ENCODE results near the gene MTX3.

MTX3 gene

GRCh38 chr5:79982136-79982535, 8.9 kb downstream of the MTX3 start:
- no peak for DNase-seq (ENCODE audit: low read depth)

- DNase-seq (ENCODE audit: low read depth), result no peak
Observed at GRCh38 chr5:79976759-79977515, 14.1 kb downstream of the MTX3 start.

DNA sequence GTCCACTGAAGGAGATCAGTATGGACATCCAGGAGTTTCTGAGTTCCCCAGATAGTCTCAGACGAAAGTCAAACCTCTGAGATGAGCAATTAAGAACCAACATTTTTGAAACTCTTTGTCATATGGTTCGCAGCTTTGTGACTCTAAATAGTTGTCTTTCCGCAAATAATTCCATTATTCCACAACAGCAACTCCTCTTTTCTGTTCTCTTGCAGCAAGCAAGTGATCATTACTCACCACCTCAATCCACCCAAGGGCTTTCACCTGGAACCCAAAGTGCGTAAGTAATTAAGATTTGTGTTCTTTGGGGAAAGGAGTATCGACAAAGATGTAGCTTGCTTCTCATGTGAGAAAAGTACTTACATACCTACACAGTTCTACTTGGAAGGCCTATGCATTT, 15.6 kb downstream of the MTX3 start:
- no peak for DNase-seq (ENCODE audit: low read depth)

GRCh38 chr5:79974886-79975285, 16.2 kb downstream of the MTX3 start:
- DNase-seq (ENCODE audit: low read depth), result no peak

- no peak for DNase-seq (ENCODE audit: low read depth)
Observed at GRCh38 chr5:79973996-79974395, 17.1 kb downstream of the MTX3 start.

- DNase-seq (ENCODE audit: low read depth), result no peak
Observed at GRCh38 chr5:79973511-79973910, 17.6 kb downstream of the MTX3 start.

DNA sequence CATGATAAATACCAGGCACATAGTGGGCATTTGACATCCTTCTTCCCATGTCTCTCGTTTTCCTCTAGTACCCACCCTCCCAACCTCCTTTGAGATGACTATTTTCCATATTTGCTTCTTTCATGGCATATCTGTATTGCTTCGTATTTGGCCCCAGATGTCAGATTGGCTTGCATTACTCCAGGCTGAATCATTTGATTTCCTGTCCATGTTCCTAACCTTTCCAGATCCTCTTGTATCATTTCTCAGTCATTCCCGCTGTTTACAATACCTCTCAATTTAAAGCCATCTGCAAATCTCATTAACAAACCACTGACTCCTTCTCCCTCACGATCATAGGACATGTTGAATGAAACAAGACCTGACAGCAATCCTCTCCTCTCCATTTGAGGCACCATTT, 19.9 kb downstream of the MTX3 start:
- DNase-seq (ENCODE audit: low read depth), result no peak

DNA sequence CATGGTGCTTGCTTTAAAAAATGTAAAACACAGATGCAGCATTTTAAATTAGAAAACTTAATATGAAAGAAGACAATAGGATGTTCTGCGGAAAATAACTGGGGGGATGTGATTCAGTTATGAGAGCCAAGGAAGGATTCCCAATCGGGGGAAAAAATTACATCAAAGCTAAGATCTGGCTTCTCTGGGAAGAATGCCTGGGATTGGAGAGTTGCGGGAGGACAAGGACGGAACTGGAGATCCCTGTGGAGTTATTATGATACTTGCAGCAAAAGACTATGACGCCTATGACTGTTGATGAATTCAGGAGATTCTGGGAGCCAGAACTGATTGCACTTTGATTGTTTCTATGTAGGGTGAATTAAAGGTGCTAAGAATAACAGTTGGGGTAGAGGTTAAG, 24.6 kb downstream of the MTX3 start:
- no peak for DNase-seq (ENCODE audit: low read depth)

DNA sequence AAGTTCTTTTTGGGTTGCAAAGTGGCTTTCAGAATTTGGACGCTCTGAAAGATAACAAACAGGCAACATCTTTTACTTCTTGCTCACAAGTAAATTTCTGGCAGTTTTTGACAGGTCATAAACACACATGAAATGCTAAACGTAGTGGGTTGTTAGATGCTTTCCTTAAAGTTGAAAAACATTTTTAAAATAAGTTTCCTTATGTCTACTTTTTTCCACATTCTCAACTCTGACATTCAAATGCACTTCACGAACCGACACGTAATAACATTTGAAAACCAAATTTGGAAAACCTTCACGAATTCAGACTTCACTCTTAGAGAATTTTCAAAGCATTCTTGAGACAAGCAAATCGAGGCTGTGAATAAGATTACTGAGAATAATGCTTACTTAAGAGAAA, 26.9 kb downstream of the MTX3 start:
- DNase-seq (ENCODE audit: low read depth), result no peak

GRCh38 chr5:79963261-79964061, 27.6 kb downstream of the MTX3 start:
- DNase-seq (ENCODE audit: low read depth), result no peak

- no peak for DNase-seq (ENCODE audit: low read depth)
Observed at GRCh38 chr5:79962575-79963222, 28.4 kb downstream of the MTX3 start.

DNA sequence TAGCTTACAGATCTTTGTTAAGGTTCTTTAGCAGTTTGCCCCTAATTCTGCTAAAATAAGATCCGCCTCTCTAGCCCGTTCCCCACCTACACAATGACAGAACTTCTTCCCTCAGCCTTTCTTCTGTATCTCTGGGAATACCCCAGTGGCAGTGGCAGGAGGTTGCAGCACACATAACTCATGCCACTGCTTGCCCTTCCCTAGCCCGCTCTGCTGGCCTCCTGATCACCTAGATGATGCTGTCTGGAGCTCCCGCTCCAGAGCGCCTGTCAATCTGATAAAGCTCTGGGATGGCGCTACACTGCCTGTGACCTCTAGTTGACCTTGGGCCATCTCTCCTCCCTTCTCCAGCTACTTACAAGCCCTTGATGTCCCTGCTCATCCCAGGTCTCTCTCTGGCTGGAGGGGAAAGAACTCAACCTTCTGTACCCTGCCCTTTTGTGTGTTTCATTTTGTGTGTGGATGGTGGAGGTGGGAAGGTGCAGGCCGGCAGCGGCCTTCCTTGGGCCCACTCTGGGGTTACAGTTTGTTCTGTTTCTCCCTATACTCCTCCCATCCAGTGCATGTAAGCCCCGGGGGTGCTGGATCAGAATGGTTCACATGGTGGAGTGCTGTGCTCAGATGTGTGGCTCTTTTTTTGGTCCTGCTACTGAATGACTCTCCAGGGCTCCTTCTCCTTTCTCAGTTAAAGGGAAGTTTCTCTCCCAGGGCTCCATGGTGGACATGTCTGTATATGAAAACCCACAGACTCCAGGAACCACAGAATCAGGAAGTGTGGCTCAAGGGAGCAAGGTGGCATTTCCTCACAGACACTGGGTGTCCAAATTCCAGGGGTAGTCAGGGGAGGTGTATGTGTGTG, 29.1 kb downstream of the MTX3 start:
- DNase-seq (ENCODE audit: low read depth), result no peak

- no peak for DNase-seq (ENCODE audit: low read depth)
Observed at GRCh38 chr5:79959407-79959806, 31.7 kb downstream of the MTX3 start.

GRCh38 chr5:79955941-79956670, 35.0 kb downstream of the MTX3 start:
- no peak for DNase-seq (ENCODE audit: low read depth)

DNA sequence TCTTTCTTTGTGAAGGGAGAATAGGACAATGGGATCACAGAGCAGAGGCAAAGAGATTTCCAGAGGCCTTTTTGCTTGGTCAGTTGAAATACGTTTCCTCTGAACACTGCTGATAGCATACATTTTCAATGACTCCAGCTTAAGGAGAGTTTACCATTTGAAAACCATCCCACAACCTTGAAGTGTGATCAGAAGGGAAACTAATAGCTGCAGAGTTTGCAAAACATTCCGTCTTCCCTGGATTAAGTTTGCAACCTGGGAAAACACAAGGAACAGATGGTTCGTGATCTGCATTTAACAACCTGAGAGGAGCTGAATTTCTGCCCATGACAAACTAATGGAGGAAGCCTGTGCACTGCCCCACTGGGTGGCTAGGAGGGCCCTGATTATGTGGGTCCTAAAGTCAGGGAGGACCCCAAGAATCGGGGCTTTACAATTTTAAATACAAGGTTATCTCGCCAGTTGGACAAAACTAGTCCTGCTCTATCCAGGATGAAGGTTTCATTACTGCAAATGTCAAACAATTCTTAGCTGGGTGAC, 35.6 kb downstream of the MTX3 start:
- no peak for DNase-seq (ENCODE audit: low read depth)

DNA sequence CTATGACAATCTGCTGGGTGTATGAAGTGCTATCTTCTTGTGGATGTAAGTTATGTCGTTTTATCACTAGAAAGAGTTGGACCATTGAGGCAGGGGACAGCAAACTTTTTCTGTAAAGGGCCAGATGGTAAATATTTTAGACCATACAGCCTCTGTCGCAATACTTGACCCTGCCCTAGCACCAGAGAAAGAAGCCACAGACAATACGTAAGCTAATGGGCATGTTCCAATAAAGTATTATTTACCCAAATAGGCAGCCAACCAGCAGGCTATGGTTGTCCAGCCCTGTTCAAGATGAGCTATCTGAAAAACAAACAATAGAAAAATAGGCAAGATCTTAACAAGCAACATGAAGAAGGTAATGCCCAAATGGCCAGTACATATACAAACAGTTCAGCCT, 36.4 kb downstream of the MTX3 start:
- no peak for DNase-seq (ENCODE audit: low read depth)

- no peak for DNase-seq (ENCODE audit: low read depth)
Observed at GRCh38 chr5:79947567-79947966, 43.5 kb downstream of the MTX3 start.

- DNase-seq (ENCODE audit: low read depth), result no peak
Observed at GRCh38 chr5:79938468-79938867, 52.6 kb downstream of the MTX3 start.

- DNase-seq (ENCODE audit: low read depth), result no peak
Observed at GRCh38 chr5:79936646-79937216, 54.3 kb downstream of the MTX3 start.

GRCh38 chr5:79936002-79936645, 54.9 kb downstream of the MTX3 start:
- DNase-seq (ENCODE audit: low read depth), result no peak
